ENCODE data around the gene ERBB4.

Gene ERBB4

DNA sequence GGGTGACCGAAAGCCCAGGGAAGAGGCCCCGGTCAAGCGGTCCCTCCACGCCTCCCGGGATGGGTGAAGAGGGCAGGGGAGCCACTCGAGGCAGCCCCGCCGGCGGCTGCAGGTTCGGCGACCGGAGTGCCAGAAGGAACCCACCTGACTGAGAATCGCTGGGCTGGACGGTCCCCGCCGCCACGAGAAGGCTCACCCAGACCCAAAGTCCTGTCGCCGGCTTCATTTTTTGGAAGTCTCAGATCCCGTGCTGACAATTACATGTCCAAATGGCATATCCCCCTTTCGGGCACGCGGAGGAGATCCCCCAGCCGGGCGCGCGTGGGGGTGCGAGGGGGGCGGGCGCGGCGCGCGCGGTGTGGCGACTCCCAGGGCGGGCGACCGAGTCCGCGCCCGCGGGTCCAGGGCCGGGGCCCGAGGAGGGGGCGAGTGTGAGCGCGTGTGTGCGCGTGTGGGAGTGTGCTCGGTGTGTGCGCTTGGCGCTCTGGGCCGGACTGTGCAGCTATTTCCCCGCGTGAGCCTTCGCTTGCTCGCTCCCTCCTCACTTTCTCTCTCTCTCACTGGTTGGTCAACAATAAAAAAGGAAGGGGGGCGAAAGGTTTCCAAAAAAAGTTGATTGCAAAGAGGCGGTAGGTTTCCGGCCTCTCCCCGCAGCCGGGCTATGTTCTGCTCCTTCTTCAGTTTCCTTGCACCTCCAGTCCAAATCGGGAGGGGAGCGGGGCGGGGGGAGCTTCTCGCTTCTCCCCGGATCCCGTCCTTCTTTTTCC, at the start of gene ERBB4:
ERBB4 (minus strand) TSS at position 498 of the 767 bp plus-strand sequence; CDS start at position 226, 272 bp downstream.
- DNase-seq = no peak

DNA sequence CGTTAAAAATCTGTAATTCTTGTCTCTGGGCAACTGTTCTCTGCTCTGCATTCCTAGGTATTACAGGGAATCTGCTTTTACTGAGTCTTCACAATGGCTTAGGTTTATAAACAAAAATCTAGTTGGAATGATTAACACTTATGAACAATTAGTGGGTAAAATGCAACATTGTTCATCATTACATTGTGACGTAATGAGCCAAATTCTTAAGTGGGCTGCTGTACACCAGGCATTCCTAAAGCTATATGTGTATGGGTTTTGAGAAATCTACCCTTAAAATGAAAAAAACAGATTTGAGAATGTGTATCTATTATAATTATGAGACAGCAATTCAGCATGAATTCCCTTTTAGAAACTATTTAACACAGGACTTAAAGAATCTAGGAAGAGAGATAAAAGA, 41.5 kb upstream of the ERBB4 start:
- no peak for DNase-seq

DNA sequence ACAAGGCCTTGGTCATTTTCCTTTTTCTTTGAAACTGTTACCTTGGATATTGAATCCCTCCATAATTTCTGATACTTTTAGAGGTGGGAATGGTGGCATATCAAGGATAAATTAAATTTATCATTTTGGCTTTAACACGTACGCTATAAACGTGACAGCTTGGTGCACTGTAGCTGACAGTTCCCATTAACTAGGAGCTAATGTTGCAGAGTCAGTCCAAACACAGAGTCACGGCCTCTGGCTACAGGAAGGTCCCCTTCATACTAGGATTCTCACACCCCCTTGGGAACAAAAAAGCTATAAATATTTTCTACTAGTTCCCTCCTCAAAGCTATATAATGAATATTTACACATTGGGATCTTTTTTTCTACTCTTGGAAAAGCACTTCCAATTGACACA, 17.7 kb upstream of the ERBB4 start:
- DNase-seq = no peak

DNA sequence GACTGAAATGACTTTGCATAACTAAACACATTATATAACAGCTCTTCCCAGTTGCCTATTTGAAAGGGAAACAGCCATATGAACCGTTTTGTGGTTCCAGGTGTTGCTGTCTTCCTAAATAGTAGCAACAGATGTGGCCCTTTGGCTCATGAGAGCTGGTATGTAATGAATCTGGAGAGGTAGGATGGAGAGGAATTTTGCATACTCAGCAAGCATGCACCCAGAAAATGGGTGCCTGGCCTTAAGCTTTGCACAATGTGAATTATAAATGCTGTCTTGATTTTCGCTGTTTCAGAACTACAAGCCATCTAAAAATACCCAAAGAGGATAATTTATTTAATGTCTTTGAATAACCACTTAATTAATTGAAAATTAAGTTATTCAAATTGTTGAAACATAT, 15.6 kb upstream of the ERBB4 start:
- DNase-seq = no peak

DNA sequence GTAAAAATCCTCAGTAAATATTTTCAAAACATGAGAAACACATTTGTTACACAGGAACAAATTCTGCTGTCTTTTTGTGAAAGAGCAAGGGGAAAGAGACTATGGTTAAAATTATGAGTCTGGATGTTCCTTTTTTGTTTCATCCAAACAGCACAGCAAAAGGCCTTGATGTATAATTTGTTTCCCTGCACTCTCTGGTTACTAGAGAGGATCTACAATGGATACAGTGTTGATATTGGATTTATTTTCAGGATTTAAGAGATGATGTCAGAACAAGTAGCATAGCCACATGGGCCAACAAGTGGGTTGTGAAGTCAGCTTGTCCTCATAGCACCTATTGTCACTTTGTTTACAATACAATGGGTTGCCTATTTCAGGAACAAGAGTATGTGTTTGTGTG, 11.3 kb upstream of the ERBB4 start:
- DNase-seq = no peak

DNA sequence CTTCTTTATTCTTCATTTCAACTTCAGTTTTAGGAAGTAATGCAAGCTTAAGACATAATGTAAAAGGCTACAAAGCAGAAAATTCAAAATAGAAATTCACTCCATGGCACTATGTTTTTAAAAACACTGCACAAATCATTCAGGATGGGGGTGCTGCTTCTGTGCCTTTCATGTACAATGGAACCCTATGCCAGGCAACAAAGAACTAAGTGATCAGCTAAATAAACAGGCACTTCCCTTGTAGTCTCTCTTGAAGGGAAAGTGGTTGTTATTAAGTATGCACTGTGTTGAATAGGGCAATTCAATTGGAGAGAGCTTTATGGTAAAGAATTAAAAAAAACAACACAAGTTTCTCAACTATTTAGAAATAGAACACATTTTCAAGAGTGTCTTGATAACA, 10.9 kb upstream of the ERBB4 start:
- DNase-seq = no peak

DNA sequence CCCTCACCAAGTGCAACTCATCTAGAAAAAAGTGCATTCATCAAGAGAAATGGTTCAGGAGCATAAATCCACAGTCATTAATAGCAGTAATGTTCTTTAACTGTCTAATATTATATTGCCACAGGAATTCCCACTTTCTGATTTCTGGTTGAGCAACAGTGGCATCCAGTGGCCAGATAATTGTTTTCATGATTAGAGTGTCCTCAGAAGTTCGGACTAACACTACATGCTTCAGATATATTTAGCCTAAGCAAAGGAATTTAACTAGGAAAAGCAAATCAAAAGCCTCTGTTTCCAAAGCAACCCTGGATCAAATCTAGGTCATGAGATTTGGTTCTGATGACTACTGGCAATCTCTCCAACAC, 9.8 kb upstream of the ERBB4 start:
- DNase-seq = no peak

DNA sequence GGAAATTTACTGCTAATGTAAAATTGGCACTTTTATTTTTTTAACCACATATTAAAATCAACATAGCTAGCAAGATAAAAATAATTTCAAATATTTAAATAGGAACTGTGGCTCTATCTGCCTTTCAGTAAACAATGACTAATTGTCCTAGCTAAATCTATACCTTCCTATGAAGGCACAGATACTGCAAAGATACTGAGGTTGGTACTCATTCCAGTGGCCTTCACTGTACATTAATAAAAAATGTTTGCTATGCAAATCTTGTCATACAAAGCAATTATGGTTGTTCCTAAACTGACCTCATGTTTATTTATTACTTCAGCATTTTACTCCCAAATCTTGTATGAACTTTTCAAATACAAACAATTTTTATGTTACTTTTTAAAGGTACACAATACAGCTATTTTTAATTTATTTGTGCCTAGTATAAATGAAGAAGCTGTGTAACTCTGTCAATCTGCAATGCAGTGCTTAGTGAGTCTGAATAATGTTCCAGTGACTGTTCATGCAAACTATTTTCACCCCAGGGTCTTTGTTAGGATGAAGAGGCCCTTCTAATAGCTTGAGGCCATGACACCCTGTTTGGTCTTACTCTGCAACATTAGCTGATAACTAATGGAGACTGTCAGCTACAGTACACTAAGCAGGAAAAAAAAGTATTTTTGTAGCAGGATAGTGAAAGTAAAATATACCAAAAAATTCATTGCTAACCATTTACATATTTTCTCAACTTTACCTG, 9.3 kb upstream of the ERBB4 start:
- DNase-seq = no peak

DNA sequence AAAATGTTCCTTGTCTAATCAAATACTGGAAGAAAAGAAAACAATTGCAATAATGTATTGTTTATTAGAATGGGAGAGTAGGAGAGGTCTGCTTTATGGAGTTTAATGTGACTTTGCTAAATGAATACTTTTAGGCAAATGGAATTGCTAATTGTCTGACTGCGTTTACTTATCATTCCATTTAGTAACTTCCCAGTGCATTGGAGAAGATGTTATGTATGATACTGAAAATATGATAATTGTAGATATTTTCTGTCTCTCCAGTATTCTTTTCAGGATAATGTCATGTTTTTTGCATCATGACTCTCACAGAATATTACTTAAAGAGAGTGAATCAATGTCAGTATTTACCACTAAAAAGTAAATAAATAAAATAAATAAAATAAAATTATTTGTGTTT, 8.1 kb upstream of the ERBB4 start:
- DNase-seq = no peak

DNA sequence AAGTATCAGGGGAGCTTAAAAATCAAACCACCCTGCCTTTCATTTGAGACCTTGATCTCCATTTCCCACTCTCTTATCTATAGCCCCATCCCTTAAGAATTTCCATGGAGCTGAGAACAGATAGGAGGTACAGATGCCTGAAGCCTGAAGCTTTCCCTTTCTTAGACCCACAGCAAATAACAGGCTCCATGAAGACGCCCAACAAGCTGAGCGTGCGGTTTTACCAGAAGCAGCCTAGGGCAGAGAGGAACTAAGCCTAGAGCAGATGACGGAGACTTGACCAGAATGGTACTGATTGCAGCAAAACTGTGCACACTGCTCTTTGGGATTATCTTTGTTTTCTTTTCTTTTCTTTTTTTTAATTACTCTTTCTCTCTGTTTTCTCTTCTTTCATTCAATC, 1.7 kb upstream of the ERBB4 start:
- DNase-seq = no peak

DNA sequence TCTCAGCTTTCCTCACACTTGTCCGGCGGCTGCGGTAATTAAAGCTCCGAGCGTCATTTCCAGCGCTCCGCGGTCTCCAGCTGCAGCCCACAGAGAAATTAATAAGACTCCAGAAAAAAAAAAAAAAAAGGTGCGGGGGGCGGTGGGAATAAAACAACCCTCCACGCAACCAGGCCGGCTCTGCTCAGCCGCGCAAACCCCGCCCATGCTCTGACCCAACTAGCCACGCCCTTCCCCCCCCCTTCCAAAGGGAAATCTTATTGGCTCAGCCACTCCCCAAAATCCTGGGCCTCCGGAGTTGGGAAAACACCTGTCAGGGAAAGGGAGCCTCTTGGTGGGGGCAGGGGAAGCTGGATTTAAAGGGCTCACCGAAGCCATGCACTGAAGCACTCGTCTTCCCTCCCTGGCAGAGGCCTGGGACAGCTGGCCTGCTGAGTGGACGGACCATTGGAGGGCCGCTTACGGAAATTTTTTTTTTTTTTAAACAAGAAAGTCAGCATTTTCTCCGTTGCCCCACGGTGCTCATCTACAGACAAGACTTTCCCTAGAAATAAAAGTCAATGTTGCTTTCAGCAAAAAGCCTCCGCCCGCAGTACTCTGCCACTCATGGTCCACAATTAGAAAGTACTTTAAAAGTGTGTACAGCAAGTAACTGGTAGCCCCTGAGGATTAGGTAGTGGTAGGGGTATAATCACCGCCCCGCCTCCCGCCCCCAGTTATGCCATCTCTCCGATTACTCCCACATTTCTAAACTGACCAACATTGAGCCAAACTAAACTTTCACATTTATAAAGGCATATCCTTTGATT, 674 bp upstream of the ERBB4 start:
- no peak for DNase-seq

DNA sequence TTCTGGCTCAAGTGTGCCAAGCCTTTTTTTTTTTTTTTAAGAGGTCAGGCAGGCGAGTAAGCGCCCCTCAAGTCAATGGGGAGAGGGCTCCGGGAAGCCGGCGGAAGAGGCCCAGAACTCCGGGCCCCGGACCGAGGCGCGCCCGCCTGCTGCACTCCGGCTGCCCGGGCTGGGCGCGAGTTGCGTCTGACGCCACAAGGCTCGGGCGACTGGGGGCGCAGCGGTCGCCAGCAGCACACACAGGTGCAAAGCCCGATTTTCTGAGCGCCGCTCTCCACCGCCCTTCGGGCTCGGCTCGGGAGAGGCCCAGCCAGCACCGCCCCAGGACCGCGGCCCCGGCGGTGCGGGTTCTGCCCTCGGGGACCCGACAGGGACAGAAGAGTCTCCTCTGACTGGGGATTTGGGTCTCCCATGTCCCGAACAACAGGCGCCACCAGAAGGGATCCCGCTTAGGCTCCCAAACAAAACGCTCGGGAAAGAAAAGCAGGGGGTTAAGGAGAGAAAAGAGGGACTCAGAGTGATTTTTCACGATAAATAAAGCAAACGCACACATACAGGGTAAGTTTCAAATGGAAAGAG, 787 bp downstream of the ERBB4 start:
- no peak for DNase-seq

DNA sequence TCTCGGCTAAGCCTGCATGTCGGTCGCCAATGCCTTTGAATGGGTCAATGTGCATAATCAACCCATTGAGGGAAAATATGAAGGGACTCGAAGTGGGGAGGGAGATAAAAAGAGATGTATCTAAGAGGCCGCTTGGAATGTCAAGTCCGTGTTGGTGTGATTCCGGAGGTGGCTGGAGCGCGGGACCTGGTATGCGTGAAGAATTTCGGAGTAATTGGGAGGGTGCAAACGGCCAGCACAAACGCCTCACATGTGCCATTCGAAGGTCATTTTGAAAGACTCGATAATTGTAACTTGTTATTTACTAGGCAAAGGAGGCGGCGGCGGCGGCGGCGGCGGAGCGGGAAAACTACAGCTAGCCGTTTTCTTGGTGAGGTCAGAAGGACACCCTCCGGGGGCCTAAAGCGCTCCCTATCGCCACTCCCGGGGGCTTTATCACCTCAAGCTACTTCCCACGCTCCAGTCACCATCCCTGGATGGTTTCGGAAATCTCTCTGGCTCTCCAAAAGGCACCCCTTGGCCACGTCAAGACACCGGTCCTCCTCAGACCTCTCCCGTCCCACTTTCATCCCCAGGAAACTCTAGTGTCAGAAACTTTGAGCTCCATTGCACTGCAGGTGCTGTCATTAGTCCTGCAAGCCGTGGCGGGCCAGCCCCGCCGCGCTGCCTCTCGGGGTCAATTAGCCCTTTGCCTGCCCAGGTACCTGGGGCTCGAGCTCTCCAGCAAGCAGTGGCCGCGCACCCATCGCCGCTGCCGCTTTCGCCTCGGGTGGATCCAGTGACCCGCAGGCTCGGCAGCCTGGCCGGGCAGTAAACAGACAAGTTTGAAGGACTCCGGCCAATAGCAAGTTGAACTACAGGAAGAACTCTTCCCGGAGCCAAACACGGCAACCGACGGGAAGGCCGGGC, 1.5 kb downstream of the ERBB4 start:
- no peak for DNase-seq

DNA sequence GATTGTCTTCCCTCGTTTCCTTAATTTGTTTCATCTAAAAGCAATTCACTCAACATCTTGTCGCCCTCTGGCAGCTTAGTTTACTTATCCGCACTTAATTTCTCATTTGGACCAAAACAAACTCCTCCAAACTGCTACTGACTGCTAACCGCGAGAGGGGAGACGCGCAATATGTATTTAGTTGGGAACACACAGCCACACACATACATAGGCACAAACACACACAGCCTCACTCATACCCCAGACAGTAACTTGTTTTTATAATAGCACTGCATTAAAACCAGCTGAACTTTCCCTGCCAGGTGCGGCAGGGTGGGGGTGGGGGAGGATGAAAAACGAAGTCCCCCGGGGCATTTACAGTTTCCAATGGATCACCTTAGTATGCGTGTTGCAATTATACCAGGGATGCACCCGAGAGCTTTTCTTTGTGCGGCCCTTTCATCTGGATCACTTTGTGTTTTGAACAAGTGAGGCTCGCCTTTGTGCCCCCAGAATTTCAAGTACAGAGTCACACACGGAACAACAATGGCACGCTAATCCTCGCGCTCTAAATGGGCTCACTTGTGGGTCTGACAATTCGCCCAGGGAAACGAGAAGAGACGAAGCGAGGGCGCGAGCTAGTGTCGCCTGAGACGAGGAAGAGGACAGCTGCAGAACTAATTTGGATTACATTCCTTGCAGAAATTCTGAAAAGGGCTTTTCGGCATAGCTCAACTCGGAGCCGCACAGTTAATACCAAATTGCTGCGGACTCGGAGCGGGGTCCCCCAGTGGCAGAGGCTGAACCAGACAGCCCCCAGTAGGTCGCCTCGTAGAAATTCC, 2.4 kb downstream of the ERBB4 start:
- no peak for DNase-seq

DNA sequence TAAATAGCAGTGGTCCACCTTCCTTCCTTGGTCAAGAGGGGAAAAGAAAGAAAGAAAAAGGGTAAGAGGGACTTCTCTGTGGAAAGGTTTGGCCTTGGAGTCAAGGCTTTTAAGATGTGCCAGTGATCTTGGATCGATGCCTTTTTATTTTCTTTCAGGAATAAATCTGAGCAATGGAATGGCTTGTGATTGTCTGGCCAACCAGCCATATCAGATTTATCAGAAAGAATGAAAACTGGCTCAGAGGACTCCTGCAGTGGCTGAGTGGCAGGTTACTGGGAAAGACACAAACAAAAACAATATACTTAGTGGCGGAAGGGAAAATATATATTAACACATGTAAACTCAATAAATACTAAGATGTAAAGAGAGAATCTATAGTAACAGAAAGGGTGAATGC, 4.3 kb downstream of the ERBB4 start:
- no peak for DNase-seq

DNA sequence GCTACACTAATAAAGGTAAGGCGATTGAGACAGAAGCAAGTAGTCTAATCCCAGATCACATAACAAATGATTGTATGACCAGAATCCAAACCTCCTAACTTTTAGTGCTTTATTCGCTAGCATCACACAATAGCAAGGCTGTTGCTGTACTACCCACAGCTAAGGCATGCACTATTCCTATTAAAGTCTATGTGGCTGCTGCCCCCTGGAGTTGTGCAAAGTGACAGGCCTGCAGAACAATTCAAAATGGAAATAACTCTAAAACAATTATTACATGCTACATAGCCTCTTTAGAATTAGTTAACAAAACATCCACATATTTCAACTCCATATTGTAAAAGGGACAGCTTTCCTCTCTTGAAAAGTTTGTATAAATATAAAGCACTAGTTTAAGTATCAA, 6.0 kb downstream of the ERBB4 start:
- DNase-seq = no peak

DNA sequence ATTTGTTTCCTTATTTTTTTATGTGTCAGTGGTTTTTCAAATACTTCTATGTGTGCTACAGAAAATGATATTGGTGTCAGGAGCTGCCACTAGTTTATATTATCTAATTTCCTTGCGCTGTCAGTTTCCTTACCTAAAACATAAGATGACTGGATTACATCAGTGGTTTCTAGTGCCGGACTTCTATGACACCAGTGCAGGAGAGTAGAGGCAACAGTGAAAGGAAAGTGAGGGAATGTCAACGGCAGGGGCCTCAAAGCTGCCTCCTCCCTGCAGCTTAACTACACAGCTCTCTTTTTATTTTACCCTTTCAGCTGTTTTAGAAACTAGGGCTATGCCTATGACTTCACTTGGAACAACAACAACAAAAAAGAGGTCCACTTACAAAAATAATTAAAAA, 6.5 kb downstream of the ERBB4 start:
- no peak for DNase-seq

DNA sequence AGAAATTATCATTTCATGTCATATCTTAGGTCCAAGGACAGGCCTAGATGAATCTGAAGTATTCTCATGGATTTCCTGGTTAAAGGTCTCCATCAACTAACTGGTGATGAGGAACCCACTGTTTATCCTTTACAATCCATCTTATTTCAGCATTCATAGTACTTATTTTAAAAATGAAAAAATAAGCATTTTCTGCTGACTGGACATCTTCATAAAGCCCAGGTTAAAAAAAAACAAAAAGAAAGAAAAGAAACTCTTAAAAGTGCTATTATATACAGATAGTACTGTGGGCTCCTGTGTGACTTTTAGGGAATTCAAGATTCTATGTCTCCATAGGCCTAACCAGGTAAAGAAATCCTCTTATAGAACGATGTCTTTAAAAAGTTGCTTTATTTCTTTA, 7.1 kb downstream of the ERBB4 start:
- DNase-seq = no peak

DNA sequence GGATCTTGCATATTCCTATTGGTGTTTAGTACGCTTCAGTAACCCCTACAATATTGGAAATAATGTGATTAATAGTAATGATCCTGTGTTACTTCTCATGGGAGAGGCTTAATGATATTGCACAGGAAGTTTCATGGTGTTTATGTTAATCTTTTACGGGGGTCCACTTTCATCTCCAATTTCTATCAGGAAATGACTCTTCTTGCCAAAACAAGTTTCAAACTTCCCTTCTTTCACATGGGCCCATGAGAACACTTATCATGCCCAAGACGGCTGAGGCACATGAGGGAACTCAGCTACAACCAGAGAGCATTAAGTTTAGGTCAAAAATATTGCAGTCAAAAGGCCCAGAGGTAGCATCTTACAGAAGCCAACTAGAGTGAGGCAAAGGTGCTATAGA, 7.6 kb downstream of the ERBB4 start:
- DNase-seq = no peak

DNA sequence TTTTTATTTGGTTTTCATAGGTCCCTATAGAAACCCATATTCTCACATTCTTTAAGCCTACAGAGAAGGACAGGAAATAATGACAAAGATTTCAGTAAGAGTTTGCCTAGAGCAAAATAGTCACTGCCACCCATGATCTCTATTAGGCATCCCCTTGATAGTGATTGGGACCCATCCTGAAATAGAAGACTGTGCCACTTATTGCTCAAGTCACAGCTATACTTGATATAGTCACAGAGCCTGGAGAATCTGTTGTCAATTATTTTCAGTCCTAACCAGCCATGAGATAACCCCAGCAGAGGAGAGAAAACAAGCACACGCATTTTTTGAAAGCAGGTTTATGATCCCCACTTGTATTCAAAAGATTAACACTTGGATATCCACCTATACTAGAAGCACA, 8.2 kb downstream of the ERBB4 start:
- no peak for DNase-seq

DNA sequence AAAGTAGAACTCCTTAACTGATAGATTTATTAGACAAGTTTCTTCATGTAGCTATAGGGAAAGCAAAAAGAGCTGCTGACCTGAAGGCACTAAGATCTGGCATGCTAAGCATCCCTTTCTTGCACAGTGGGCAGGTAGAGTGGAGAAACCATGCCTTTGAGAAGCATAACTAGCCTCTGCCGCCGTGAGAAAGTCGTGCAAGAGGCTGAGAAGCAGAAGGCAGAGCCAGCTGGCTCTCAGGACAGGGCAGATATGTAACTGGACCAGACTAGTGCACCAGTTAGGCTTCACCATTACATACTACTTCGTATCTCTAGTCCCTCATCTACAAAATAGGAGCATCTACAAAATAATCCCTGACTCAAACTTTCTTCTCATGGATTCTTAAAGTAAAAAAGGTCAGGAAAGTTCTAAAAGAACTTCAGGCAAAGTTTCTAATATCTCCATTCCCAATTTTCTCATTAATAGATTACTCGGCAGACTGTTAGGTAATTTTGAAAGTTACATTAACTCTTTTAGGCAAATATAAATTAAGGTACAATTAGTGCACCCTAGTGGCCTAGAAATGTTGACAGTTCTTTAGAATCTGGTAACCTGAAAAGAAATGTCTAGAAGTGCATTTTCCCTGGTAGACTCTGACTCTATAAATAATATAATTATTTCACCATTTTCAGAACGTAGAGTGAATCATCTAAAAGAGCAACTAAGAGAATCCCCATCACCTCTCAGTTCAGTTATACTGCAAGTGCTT, 10.3 kb downstream of the ERBB4 start:
- DNase-seq = no peak

Measured in NCI-H1417 treated with DMSO at 0.1 percent for 48 hours (cell line).